HCT116 (cell line): ENCODE data around the gene SNORC.

Source experiments
- CEBPB ChIP-seq: IDR thresholded peaks from 2 replicates; pipeline ENCODE4 v1.6.1; 2012; ENCODE audit warnings: low read depth
- CTCF ChIP-seq, 3 experiments: fragments of 200-600 bp in 1 of 3; sonication (generic) in 1 of 3; IDR thresholded peaks in 2 of 3; conservative IDR thresholded peaks in 1 of 3; 2 replicates each; pipeline ENCODE4 v1.5.1; 2012 to 2017; ENCODE audit warnings: low read depth in 2 of 3, low read length in 2 of 3, antibody characterized with exemption in 1 of 3, borderline replicate concordance in 1 of 3, control low read depth in 1 of 3, mild to moderate bottlenecking in 1 of 3, mixed read lengths in 1 of 3, mixed run types in 1 of 3, moderate library complexity in 1 of 3; ENCODE audit not compliant: insufficient read depth in 1 of 3
- EZH2 ChIP-seq: fragments of 200-600 bp; sonication (generic); IDR thresholded peaks from 2 replicates; pipeline ENCODE4 v1.6.1; 2017; ENCODE audit warnings: antibody characterized with exemption, mixed run types
- JUND ChIP-seq: IDR thresholded peaks from 2 replicates; pipeline ENCODE4 v1.6.1; 2012
- MAX ChIP-seq: IDR thresholded peaks from 2 replicates; pipeline ENCODE4 v1.6.1; 2012
- POLR2A ChIP-seq: IDR thresholded peaks from 2 replicates; pipeline ENCODE4 v1.7.0; 2011; ENCODE audit warnings: borderline replicate concordance; ENCODE audit not compliant: insufficient read depth, insufficient read length; ENCODE audit errors: extremely low read depth
- ZBTB33 ChIP-seq: IDR thresholded peaks from 2 replicates; pipeline ENCODE4 v1.6.1; 2011; ENCODE audit warnings: mild to moderate bottlenecking, low read length, moderate library complexity; ENCODE audit not compliant: insufficient replicate concordance; ENCODE audit errors: extremely low read depth
- ZNF274 ChIP-seq: fragments of 200-500 bp; sonication (Bioruptor generic); IDR thresholded peaks from 2 replicates; pipeline ENCODE4 v1.6.1; 2014; ENCODE audit warnings: mild to moderate bottlenecking, low read depth, low read length, inconsistent platforms

DNA sequence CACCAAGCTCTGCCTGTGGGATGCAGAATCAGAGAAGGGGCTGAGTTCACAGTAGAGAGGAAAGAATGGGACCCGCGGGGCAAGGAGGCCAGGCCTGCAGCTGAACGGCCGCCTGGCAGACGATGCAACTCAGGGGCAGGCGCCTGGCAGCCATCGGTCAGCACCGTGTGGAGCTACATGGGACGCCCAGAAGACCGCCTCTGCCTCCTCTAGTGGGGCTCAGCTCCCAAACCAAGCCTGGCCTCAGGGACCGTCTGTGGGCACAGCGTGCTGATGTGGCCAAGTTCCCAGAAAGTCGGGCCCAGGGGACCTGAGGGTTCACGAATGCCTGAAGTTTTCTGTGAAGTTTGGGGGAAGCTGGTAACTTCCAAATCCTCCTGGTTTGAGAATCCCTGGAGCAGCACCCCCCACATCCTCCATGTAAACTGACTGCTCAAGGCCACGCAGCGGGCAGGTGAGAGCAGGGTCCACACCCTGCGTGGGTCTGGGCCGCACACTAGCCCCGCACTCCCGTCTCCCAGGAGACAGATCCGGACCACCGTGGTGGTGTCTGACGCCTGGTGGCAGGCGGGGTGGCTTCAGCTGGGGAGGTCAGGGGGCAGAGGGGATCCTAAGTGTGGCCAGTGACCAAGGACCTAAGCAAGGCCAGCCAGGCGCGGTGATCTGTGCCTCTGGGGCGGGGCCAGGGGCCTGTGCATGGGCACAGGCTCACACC, 14.6 kb downstream of the SNORC start:
- TF ChIP-seq CTCF (IDR thresholded peaks at IDR 0.05 in 2 of 3, conservative IDR thresholded peaks at IDR 0.05 in 1 of 3; ENCODE audit: borderline replicate concordance in 1 of 3, insufficient read depth in 1 of 3, low read depth in 2 of 3, low read length in 2 of 3) (no peak), JUND (no peak), ZBTB33 (no peak), CEBPB (no peak), ZNF274 (no peak), MAX (no peak), EZH2 (no peak), POLR2A (no peak)
